ENCODE measurements around the gene FRS2. TPM values are rescaled to one million over a fixed set of nuclear protein-coding genes. Genes with fewer than 3 reads are reported as not detected.

FRS2 gene
- total RNA-seq, 4 donors from 2014 or later, result 16.7 to 48.6 (median 25.3) TPM

- no peaks in the 10 kb centered on the region for H3K36me3 ChIP-seq
- H3K27ac ChIP-seq, result no peak overlapping the region
- no peak for DNase-seq
- H3K9me3 ChIP-seq, result no peaks in the 10 kb centered on the region
- TF ChIP-seq CTCF (IDR thresholded peaks at IDR 0.05), result no peak
- TF ChIP-seq EP300 (IDR thresholded peaks at IDR 0.05; ENCODE audit: low read depth), result no peak
- no peak for TF ChIP-seq POLR2AphosphoS5 (IDR thresholded peaks at IDR 0.05)
- WGBS, 2 donors (ENCODE audit: low coverage in 1 of 2), result 55 to 70% methylated on average over 3 of the region's 3 CpGs
- H3K27me3 ChIP-seq, result no peaks in the 10 kb centered on the region
- intact Hi-C loops (cut with DNase I; ENCODE audit: low total_unique reads) (no loop called here), in situ Hi-C loops (cut with MboI; ENCODE audit: low pct_ligation_motif_present in 1 of 4, low pct_unique_long_range_greater_than_20kb in 1 of 4, low sequenced_read_pairs in 3 of 4) (no loop called here)
- peaks cover 0 to 30% (median 5%) of the 10 kb centered on the region in 4 donors for H3K4me1 ChIP-seq
- no peak overlapping the region for H3K4me3 ChIP-seq
Observed at GRCh38 chr12:69495071-69495470, 24.9 kb downstream of the FRS2 start.

GRCh38 chr12:69497308-69498026 lies 27.3 kb downstream of the FRS2 start:
- no peaks in the 10 kb centered on the region for H3K36me3 ChIP-seq
- TF ChIP-seq POLR2AphosphoS5 (IDR thresholded peaks at IDR 0.05) (no peak), POLR2A (IDR thresholded peaks at IDR 0.05) (no peak), EP300 (IDR thresholded peaks at IDR 0.05; ENCODE audit: low read depth) (no peak), CTCF (IDR thresholded peaks at IDR 0.05) (no peak)
- no peak overlapping the region for H3K4me3 ChIP-seq
- no peaks in the 10 kb centered on the region for H3K27me3 ChIP-seq
- H3K9me3 ChIP-seq, result no peaks in the 10 kb centered on the region
- H3K4me1 ChIP-seq, result peaks cover 6 to 24% (median 11%) of the 10 kb centered on the region in 4 donors
- H3K27ac ChIP-seq, result no peak overlapping the region
- intact Hi-C loops (cut with DNase I; ENCODE audit: low total_unique reads), result no loop called here
- in situ Hi-C loops (cut with MboI; ENCODE audit: low pct_ligation_motif_present in 1 of 4, low pct_unique_long_range_greater_than_20kb in 1 of 4, low sequenced_read_pairs in 3 of 4), result no loop called here
- 52 to 57% methylated on average over 1 to 4 of the region's 4 CpGs for WGBS, 2 donors (ENCODE audit: low coverage in 1 of 2)
- DNase-seq, result no peak

GRCh38 chr12:69500631-69501030 lies 30.4 kb downstream of the FRS2 start:
- Histone ChIP-seq H3K9me3 (no peaks in the 10 kb centered on the region), H3K4me1 (peaks cover 9 to 21% (median 12%) of the 10 kb centered on the region in 4 donors), H3K4me3 (no peak overlapping the region), H3K27me3 (no peaks in the 10 kb centered on the region), H3K36me3 (no peaks in the 10 kb centered on the region), H3K27ac (no peak overlapping the region)
- no peak for DNase-seq
- in situ Hi-C loops (cut with MboI; ENCODE audit: low pct_ligation_motif_present in 1 of 4, low pct_unique_long_range_greater_than_20kb in 1 of 4, low sequenced_read_pairs in 3 of 4), result no loop called here
- TF ChIP-seq POLR2AphosphoS5 (IDR thresholded peaks at IDR 0.05), result no peak
- no peak for TF ChIP-seq CTCF (IDR thresholded peaks at IDR 0.05)
- TF ChIP-seq POLR2A (IDR thresholded peaks at IDR 0.05), result no peak
- no peak for TF ChIP-seq EP300 (IDR thresholded peaks at IDR 0.05; ENCODE audit: low read depth)
- intact Hi-C loops (cut with DNase I; ENCODE audit: low total_unique reads), result no loop called here
- 57 to 63% methylated on average over 1 of the region's 1 CpG for WGBS, 2 donors (ENCODE audit: low coverage in 1 of 2)

DNA sequence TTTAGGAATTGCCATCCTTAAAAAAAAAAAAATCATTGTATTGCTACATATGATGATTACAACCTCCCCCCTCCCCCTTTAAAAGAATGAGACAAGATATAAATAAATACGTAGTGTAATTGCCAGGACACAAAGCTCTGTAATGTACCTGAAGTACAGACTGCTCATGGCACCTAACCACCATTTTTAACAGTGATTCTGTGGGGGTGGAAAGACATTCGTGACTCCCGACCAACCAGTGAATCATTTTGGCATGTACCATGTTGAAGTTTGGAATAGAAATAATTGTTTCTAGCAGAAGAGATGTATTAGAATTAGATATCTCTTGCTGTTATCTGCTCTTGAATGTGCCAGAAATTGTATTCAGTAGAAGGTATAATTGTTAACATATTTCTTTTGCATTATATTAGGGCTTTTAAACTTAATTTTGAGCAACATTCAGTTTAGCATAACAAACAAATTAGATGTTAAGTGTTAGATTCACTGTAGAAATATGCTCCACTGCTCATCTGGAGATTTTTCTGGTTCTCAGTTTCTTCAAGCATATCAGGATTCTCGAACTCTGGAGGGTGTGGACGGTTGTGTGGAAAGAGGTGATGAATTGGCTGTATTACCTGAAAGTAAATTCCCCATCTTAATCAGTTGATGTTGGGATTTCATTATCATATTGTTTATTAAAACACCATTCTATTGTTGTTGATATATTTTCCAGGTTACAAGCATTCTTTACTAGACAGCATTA lies 31.1 kb downstream of the FRS2 start:
- Histone ChIP-seq H3K36me3 (no peaks in the 10 kb centered on the region), H3K9me3 (no peaks in the 10 kb centered on the region), H3K27me3 (no peaks in the 10 kb centered on the region), H3K4me1 (peaks cover 9 to 28% (median 15%) of the 10 kb centered on the region in 4 donors), H3K27ac (no peak overlapping the region), H3K4me3 (no peak overlapping the region)
- in situ Hi-C loops (cut with MboI; ENCODE audit: low pct_ligation_motif_present in 1 of 4, low pct_unique_long_range_greater_than_20kb in 1 of 4, low sequenced_read_pairs in 3 of 4), result no loop called here
- no peak for DNase-seq
- 84 to 87% methylated on average over 5 of the region's 5 CpGs for WGBS, 2 donors (ENCODE audit: low coverage in 1 of 2)
- no peak for TF ChIP-seq POLR2A (IDR thresholded peaks at IDR 0.05)
- no peak for TF ChIP-seq CTCF (IDR thresholded peaks at IDR 0.05)
- TF ChIP-seq POLR2AphosphoS5 (IDR thresholded peaks at IDR 0.05), result no peak
- TF ChIP-seq EP300 (IDR thresholded peaks at IDR 0.05; ENCODE audit: low read depth), result no peak
- intact Hi-C loops (cut with DNase I; ENCODE audit: low total_unique reads), result no loop called here
